Liver (tissue), 9 donors: Measurements from ENCODE around the gene MYOM3. TPM values are rescaled to one million over a fixed set of nuclear protein-coding genes. Genes with fewer than 3 reads are reported as not detected.
"Not testable (repeated sequence)": the region's sequence is repeated elsewhere in the genome, so short reads cannot be mapped to it uniquely, and the experiment has no call there.

Experiments
- DNase-seq: peaks from one replicate; pipeline ENCODE4 v3.0.0-alpha.2; 2017; ENCODE audit warnings: low spot score
- H3K27ac ChIP-seq, 2 donors: one replicate each; pipeline ENCODE4 v1.7.0; 2013; ENCODE audit warnings: inconsistent platforms in 2 of 2, low read length in 2 of 2, control low read depth in 1 of 2, low read depth in 1 of 2, mild to moderate bottlenecking in 1 of 2
- H3K27me3 ChIP-seq, 4 donors: one replicate each; pipeline versions ENCODE4 v1.6.1 to v1.7.0; 2013; ENCODE audit warnings: low read length in 3 of 4, inconsistent platforms in 1 of 4, mild to moderate bottlenecking in 1 of 4, moderate library complexity in 1 of 4; ENCODE audit not compliant: control insufficient read depth in 4 of 4, insufficient read depth in 4 of 4
- H3K36me3 ChIP-seq, 4 donors: one replicate each; pipeline versions ENCODE4 v1.6.1 to v1.7.0; 2013; ENCODE audit warnings: low read length in 3 of 4, mild to moderate bottlenecking in 3 of 4, low read depth in 1 of 4, moderate library complexity in 1 of 4; ENCODE audit not compliant: control insufficient read depth in 4 of 4, insufficient read depth in 3 of 4
- H3K4me1 ChIP-seq, 4 donors: one replicate each; pipeline versions ENCODE4 v1.6.1 to v1.7.0; 2013; ENCODE audit warnings: low read length in 3 of 4, mild to moderate bottlenecking in 3 of 4, moderate library complexity in 1 of 4; ENCODE audit not compliant: control insufficient read depth in 4 of 4, insufficient read depth in 4 of 4
- H3K4me3 ChIP-seq, 3 donors: one replicate each; pipeline versions ENCODE4 v1.6.1 to v1.7.0; 2013; ENCODE audit warnings: low read length in 3 of 3, control low read depth in 1 of 3, low read depth in 1 of 3, mild to moderate bottlenecking in 1 of 3
- H3K9ac ChIP-seq, 2 donors: one replicate each; pipeline ENCODE4 v1.7.0; 2013; ENCODE audit warnings: low read length in 2 of 2, mild to moderate bottlenecking in 2 of 2, moderate library complexity in 2 of 2, control low read depth in 1 of 2, low read depth in 1 of 2
- H3K9me3 ChIP-seq, 4 donors: one replicate each; pipeline versions ENCODE4 v1.6.1 to v1.7.0; 2013; ENCODE audit warnings: low read length in 3 of 4; ENCODE audit not compliant: control insufficient read depth in 4 of 4
- FOXA1 ChIP-seq: IDR thresholded peaks from 2 replicates; pipeline ENCODE4 v1.6.1; 2016; ENCODE audit warnings: antibody characterized with exemption
- FOXA2 ChIP-seq: IDR thresholded peaks from 2 replicates; pipeline ENCODE4 v1.6.1; 2016; ENCODE audit warnings: antibody characterized with exemption
- GABPA ChIP-seq, 2 donors: IDR thresholded peaks in 1 of 2; conservative IDR thresholded peaks in 1 of 2; 2 replicates each; pipeline ENCODE4 v1.6.1; 2016; ENCODE audit warnings: antibody characterized with exemption in 2 of 2, mild to moderate bottlenecking in 1 of 2, moderate library complexity in 1 of 2
- JUND ChIP-seq, 2 donors: IDR thresholded peaks; 2 replicates each; pipeline ENCODE4 v1.6.1; 2016; ENCODE audit warnings: antibody characterized with exemption in 2 of 2
- RAD21 ChIP-seq, 2 donors: IDR thresholded peaks; 2 replicates each; pipeline ENCODE4 v1.6.1; 2016; ENCODE audit warnings: antibody characterized with exemption in 2 of 2, mild to moderate bottlenecking in 2 of 2
- RXRA ChIP-seq, 2 donors: IDR thresholded peaks; 2 replicates each; pipeline ENCODE4 v1.6.1; 2017 to 2018; ENCODE audit warnings: antibody characterized with exemption in 2 of 2, mild to moderate bottlenecking in 1 of 2
- SP1 ChIP-seq: IDR thresholded peaks from 2 replicates; pipeline ENCODE4 v1.6.1; 2018; ENCODE audit warnings: antibody characterized with exemption, mild to moderate bottlenecking
- TAF1 ChIP-seq: conservative IDR thresholded peaks from 2 replicates; pipeline ENCODE4 v1.6.1; 2016; ENCODE audit warnings: antibody characterized with exemption, mild to moderate bottlenecking
- YY1 ChIP-seq: IDR thresholded peaks from 2 replicates; pipeline ENCODE4 v1.6.1; 2016; ENCODE audit warnings: antibody characterized with exemption, mild to moderate bottlenecking
- WGBS: extraction: QIAGEN DNeasy Blood & Tissue Kit; methylation state at CpG from one replicate; pipeline ENCODE4 v1.1.7; 2013; 5-methylcytosine and 5-hydroxymethylcytosine counted together
- polyA plus RNA-seq, 2 donors: library from polyadenylated mRNA; stranded (reverse) in 1 of 2; unstranded in 1 of 2; fragments of 200-250 nt in 1 of 2; fragments of >200 nt in 1 of 2; fragmentation: Nextera tagmentation in 1 of 2; extraction: Ambion mirVana in 1 of 2; gene quantifications; one replicate each; pipeline versions ENCODE4 v1.2.1 to v1.2.3, GENCODE V29; 2013 to 2015
- total RNA-seq, 2 donors: library from RNA; depleted of rRNA; stranded (reverse); fragments of >200 nt; gene quantifications; one replicate each; pipeline ENCODE4 v1.2.3, GENCODE V29; 2014
- TF ChIP-seq, protein P1 (sequence below): IDR thresholded peaks from 2 replicates; pipeline ENCODE4 v1.6.1; 2016; ENCODE audit warnings: antibody characterized with exemption
- TF ChIP-seq, protein P2 (sequence below): IDR thresholded peaks from 2 replicates; pipeline ENCODE4 v1.6.1; 2016; ENCODE audit warnings: antibody characterized with exemption
- TF ChIP-seq, protein P3 (sequence below): IDR thresholded peaks from 2 replicates; pipeline ENCODE4 v1.6.1; 2016; ENCODE audit warnings: antibody characterized with exemption, mild to moderate bottlenecking
- TF ChIP-seq, protein P4 (sequence below): fragments of 150-350 bp; IDR thresholded peaks from 2 replicates; pipeline ENCODE4 v1.5.1; 2017; ENCODE audit warnings: improper control_type of control experiment, low read depth, low read length; ENCODE audit not compliant: missing input control
- donor health status: healthy.
- donor health status: healthy.
- donor health status: healthy.
- donor health status: healthy.
- donor health status: healthy.

Gene MYOM3
- total and polyA plus RNA-seq, 4 donors: 0.01 to 0.17 (median 0.05) TPM; not detected in 1

DNA sequence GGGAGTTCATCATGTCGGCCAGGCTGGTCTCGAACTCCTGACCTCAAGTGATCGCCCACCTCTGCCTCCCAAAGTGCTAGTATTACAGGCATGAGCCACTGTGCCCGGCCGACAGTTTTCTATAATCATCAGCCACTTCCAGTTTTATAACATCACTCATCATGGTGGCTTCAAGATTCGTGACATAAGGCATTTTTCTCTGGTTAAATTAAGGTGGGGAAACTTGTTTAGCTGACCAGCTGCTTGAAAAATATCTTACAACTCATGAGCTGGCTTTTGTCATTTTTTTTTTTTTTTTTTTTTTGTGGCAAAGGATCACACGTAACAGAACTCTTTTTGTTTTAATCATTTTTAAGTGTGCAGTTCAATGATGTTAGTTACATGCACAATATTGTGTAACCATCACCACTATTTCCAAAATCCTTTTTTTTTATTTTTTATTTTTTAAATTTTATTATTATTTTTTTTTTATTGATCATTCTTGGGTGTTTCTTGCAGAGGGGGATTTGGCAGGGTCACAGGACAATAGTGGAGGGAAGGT is 80.9 kb downstream of the MYOM3 start:
- not testable (repeated sequence) for H3K27me3 ChIP-seq, H3K36me3 ChIP-seq, DNase-seq, H3K27ac ChIP-seq, H3K4me3 ChIP-seq, H3K4me1 ChIP-seq, H3K9ac ChIP-seq, H3K9me3 ChIP-seq
- 86% methylated on average over 7 of the region's 7 CpGs for WGBS

DNA sequence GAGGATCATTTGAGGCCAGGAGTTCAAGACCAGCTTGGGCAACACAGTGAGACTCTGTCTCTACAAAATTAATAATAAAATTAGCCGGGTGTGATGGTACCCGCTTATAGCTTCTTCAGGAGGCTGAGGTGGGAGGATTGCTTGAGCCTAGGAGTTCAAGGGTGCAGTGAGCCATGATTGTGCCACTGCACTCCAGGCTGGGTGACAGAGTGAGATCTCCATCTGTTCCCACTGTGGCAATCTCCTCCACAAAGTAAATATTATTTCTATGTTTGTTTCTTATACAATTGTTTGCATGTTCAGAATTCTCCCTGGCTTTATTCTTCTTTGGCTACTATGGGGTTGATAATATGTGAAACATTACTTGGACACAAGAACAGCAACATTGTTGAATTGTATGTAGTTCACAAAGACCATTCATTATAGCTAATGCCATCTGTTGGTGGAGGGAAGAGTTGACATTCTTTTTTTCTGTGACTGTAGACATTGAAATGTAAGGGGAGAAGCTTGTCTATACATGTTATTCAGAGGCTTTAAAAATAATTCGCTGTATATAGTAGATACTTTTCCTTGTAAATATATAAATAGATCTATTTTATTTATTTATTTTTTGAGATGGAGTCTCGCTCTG is 84.0 kb downstream of the MYOM3 start:
- WGBS: 83% methylated on average over 4 of the region's 4 CpGs
- Histone ChIP-seq H3K27ac (no peak overlapping the region), H3K9me3 (no peaks in the 10 kb centered on the region), H3K4me3 (no peak overlapping the region), H3K4me1 (no peaks in the 10 kb centered on the region), H3K27me3 (no peaks in the 10 kb centered on the region), H3K36me3 (no peaks in the 10 kb centered on the region), H3K9ac (no peak overlapping the region)
- DNase-seq: no peak
- TF ChIP-seq GABPA (IDR thresholded peaks at IDR 0.05 in 1 of 2, conservative IDR thresholded peaks at IDR 0.05 in 1 of 2) (no peak), YY1 (no peak), FOXA1 (no peak), SP1 (no peak), FOXA2 (no peak), TAF1 (no peak), RXRA (IDR thresholded peaks at IDR 0.05) (no peak), RAD21 (IDR thresholded peaks at IDR 0.05) (peak; percentile 81 to 84), JUND (IDR thresholded peaks at IDR 0.05) (no peak)
- TF ChIP-seq, protein P1, sequence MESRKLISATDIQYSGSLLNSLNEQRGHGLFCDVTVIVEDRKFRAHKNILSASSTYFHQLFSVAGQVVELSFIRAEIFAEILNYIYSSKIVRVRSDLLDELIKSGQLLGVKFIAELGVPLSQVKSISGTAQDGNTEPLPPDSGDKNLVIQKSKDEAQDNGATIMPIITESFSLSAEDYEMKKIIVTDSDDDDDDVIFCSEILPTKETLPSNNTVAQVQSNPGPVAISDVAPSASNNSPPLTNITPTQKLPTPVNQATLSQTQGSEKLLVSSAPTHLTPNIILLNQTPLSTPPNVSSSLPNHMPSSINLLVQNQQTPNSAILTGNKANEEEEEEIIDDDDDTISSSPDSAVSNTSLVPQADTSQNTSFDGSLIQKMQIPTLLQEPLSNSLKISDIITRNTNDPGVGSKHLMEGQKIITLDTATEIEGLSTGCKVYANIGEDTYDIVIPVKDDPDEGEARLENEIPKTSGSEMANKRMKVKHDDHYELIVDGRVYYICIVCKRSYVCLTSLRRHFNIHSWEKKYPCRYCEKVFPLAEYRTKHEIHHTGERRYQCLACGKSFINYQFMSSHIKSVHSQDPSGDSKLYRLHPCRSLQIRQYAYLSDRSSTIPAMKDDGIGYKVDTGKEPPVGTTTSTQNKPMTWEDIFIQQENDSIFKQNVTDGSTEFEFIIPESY: no peak
- TF ChIP-seq, protein P2, sequence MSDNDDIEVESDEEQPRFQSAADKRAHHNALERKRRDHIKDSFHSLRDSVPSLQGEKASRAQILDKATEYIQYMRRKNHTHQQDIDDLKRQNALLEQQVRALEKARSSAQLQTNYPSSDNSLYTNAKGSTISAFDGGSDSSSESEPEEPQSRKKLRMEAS: no peak
- TF ChIP-seq, protein P3, sequence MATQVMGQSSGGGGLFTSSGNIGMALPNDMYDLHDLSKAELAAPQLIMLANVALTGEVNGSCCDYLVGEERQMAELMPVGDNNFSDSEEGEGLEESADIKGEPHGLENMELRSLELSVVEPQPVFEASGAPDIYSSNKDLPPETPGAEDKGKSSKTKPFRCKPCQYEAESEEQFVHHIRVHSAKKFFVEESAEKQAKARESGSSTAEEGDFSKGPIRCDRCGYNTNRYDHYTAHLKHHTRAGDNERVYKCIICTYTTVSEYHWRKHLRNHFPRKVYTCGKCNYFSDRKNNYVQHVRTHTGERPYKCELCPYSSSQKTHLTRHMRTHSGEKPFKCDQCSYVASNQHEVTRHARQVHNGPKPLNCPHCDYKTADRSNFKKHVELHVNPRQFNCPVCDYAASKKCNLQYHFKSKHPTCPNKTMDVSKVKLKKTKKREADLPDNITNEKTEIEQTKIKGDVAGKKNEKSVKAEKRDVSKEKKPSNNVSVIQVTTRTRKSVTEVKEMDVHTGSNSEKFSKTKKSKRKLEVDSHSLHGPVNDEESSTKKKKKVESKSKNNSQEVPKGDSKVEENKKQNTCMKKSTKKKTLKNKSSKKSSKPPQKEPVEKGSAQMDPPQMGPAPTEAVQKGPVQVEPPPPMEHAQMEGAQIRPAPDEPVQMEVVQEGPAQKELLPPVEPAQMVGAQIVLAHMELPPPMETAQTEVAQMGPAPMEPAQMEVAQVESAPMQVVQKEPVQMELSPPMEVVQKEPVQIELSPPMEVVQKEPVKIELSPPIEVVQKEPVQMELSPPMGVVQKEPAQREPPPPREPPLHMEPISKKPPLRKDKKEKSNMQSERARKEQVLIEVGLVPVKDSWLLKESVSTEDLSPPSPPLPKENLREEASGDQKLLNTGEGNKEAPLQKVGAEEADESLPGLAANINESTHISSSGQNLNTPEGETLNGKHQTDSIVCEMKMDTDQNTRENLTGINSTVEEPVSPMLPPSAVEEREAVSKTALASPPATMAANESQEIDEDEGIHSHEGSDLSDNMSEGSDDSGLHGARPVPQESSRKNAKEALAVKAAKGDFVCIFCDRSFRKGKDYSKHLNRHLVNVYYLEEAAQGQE: no peak
- TF ChIP-seq, protein P4, sequence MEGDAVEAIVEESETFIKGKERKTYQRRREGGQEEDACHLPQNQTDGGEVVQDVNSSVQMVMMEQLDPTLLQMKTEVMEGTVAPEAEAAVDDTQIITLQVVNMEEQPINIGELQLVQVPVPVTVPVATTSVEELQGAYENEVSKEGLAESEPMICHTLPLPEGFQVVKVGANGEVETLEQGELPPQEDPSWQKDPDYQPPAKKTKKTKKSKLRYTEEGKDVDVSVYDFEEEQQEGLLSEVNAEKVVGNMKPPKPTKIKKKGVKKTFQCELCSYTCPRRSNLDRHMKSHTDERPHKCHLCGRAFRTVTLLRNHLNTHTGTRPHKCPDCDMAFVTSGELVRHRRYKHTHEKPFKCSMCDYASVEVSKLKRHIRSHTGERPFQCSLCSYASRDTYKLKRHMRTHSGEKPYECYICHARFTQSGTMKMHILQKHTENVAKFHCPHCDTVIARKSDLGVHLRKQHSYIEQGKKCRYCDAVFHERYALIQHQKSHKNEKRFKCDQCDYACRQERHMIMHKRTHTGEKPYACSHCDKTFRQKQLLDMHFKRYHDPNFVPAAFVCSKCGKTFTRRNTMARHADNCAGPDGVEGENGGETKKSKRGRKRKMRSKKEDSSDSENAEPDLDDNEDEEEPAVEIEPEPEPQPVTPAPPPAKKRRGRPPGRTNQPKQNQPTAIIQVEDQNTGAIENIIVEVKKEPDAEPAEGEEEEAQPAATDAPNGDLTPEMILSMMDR: peak; percentile 49
